IPS DF 6.9 (cell line): Measurements from ENCODE around the gene BTRC.
A peak's percentile ranks its signal among the peaks of the same experiment; 100 is the strongest.
"Not testable (repeated sequence)": the region's sequence is repeated elsewhere in the genome, so short reads cannot be mapped to it uniquely, and the experiment has no call there.

Source experiments
- DNase-seq: peaks from one replicate; pipeline ENCODE4 v3.0.0-alpha.2; 2013; ENCODE audit warnings: low read depth, low spot score
- H3K27ac ChIP-seq: one replicate; pipeline ENCODE4 v1.5.1; 2013; ENCODE audit warnings: low read length, control low read depth
- H3K27me3 ChIP-seq: 2 replicates; pipeline ENCODE4 v1.6.1; 2013; ENCODE audit warnings: mild to moderate bottlenecking, low read length; ENCODE audit not compliant: control insufficient read depth, insufficient read depth
- H3K36me3 ChIP-seq: 2 replicates; pipeline ENCODE4 v1.6.1; 2013; ENCODE audit warnings: low read length; ENCODE audit not compliant: control insufficient read depth, insufficient read depth
- H3K4me1 ChIP-seq: 2 replicates; pipeline ENCODE4 v1.6.1; 2013; ENCODE audit warnings: low read length; ENCODE audit not compliant: control insufficient read depth, insufficient read depth
- H3K4me3 ChIP-seq: 2 replicates; pipeline ENCODE4 v1.5.1; 2013; ENCODE audit warnings: mild to moderate bottlenecking, low read length
- H3K9me3 ChIP-seq: 2 replicates; pipeline ENCODE4 v1.6.1; 2013; ENCODE audit warnings: low read length, inconsistent platforms; ENCODE audit not compliant: control insufficient read depth, insufficient read depth
- WGBS: extraction: QIAGEN DNeasy Blood & Tissue Kit; methylation state at CpG from one replicate; pipeline ENCODE4 v1.1.7; 2013; ENCODE audit warnings: mixed read lengths, missing lambda C conversion rate; ENCODE audit not compliant: insufficient read length, insufficient coverage; 5-methylcytosine and 5-hydroxymethylcytosine counted together

The BTRC gene

DNA sequence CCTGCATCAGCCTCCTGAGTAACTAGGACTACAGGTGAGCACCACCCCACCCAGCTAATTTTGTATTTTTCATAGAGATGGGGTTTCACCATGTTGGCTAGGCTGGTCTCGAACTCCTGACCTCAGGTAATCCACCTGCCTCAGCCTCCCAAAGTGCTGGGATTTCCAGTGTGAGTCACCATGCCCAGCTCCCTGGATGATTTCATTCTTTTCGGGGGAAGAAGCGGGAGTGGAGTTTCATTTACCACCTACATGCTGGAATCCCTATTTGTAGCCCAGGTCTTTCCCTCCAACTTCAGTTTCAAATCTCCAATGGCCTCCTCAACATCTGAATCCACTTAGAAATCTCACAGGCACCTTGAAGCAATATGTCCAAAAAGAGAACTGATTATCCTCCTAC lies 2.9 kb upstream of the BTRC start:
- no peak for DNase-seq
- H3K4me3 ChIP-seq: no peak overlapping the region
- WGBS: no CpG with 5 or more reads among the region's 3 CpGs

GRCh38 chr10:101351477-101351876 lies 2.5 kb upstream of the BTRC start:
- no peak overlapping the region for H3K4me3 ChIP-seq
- H3K27me3 ChIP-seq: no peaks in the 10 kb centered on the region
- no peaks in the 10 kb centered on the region for H3K36me3 ChIP-seq
- no peak for DNase-seq
- no peak overlapping the region for H3K27ac ChIP-seq
- no peaks in the 10 kb centered on the region for H3K4me1 ChIP-seq
- H3K9me3 ChIP-seq: no peaks in the 10 kb centered on the region

More for the DNA sequence above, 2.9 kb upstream of the BTRC start:
- Histone ChIP-seq H3K36me3 (no peaks in the 10 kb centered on the region), H3K9me3 (no peaks in the 10 kb centered on the region), H3K4me1 (no peaks in the 10 kb centered on the region), H3K27me3 (no peaks in the 10 kb centered on the region), H3K27ac (no peak overlapping the region)

DNA sequence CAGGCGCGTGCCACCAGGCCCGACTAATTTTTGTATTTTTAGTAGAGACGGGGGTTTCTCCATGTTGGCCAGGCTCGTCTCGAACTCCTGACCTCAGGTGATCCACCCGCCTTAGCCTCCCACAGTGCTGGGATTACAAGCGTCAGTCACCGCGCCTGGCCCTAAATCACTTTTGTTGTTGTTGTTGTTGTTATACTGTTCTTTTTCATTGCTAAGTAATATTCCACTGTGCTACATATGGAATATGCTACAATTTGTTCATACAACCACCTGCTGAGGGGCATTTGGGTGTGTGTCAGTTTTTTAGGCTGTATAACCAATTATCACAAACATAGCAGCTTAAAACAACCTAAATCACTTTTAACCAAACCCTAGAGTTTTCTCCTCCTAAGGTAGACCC lies 1.1 kb upstream of the BTRC start:
- H3K27ac ChIP-seq, H3K4me1 ChIP-seq, H3K9me3 ChIP-seq, H3K27me3 ChIP-seq, H3K36me3 ChIP-seq, H3K4me3 ChIP-seq, DNase-seq: not testable (repeated sequence)
- no CpG with 5 or more reads among the region's 10 CpGs for WGBS

- Histone ChIP-seq H3K9me3 (no peaks in the 10 kb centered on the region), H3K36me3 (no peaks in the 10 kb centered on the region), H3K27ac (no peak overlapping the region), H3K27me3 (no peaks in the 10 kb centered on the region), H3K4me1 (no peaks in the 10 kb centered on the region), H3K4me3 (peak overlapping the region; percentile 97)
- peak; percentile 9 for DNase-seq
- WGBS: no CpG with 5 or more reads among the region's 29 CpGs
Observed at GRCh38 chr10:101354328-101355071, 535 bp downstream of the BTRC start.

- H3K27me3 ChIP-seq: no peaks in the 10 kb centered on the region
- peak overlapping the region; percentile 97; the same call in 1 of the 2 replicates for H3K4me3 ChIP-seq
- DNase-seq: no peak
- no peak overlapping the region for H3K27ac ChIP-seq
- H3K36me3 ChIP-seq: no peaks in the 10 kb centered on the region
- WGBS: no CpG with 5 or more reads among the region's 6 CpGs
- H3K4me1 ChIP-seq: no peaks in the 10 kb centered on the region
- no peaks in the 10 kb centered on the region for H3K9me3 ChIP-seq
Observed at GRCh38 chr10:101355072-101355706, 1.2 kb downstream of the BTRC start.

DNA sequence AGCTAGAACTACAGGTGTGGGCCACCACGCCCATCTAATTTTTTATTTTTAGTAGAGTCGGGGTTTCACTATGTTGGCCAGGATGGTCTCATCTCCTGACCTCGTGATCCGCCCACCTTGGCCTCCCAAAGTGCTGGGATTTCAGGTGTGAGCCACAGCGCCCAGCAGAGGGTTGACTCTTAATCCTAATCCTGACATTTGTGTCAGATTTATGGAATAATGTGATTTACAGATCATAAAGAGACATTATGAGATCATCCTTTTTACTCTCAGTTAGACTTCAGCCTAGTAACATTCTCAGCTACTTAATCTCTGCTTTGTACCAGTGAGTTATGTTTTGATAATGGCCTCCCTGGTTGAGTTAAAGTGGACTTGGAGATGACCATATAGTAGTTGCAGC lies 2.2 kb downstream of the BTRC start:
- H3K27ac ChIP-seq: no peak overlapping the region

DNA sequence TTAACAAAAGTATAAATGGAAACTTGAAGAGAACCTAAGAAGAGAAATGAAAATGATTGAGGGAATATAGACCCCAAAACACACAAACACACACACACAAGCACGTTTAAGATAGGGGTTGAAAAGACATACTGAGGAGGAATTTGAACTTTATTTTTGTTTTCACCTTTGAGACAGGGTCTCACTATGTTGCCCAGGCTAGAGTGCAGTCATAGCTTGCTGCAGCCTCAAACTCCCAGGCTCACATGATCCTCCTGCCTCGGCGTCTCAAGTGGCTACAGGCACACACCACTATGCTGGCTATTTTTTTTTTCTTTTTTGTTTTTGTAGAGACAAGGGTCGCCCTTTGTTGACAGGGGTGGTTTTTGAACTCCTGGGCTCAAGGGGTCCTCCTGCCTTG lies 4.0 kb downstream of the BTRC start:
- Histone ChIP-seq H3K27ac (no peak overlapping the region), H3K36me3 (no peaks in the 10 kb centered on the region), H3K4me3 (no peak overlapping the region), H3K4me1 (no peaks in the 10 kb centered on the region), H3K9me3 (no peaks in the 10 kb centered on the region), H3K27me3 (no peaks in the 10 kb centered on the region)
- no CpG with 5 or more reads among the region's 4 CpGs for WGBS
- no peak for DNase-seq

More for the DNA sequence above, 2.2 kb downstream of the BTRC start:
- no peak for DNase-seq
- H3K36me3 ChIP-seq: no peaks in the 10 kb centered on the region
- H3K4me1 ChIP-seq: no peaks in the 10 kb centered on the region
- H3K9me3 ChIP-seq: no peaks in the 10 kb centered on the region
- no CpG with 5 or more reads among the region's 5 CpGs for WGBS
- H3K27me3 ChIP-seq: no peaks in the 10 kb centered on the region
- H3K4me3 ChIP-seq: no peak overlapping the region

GRCh38 chr10:101358706-101359300 lies 4.8 kb downstream of the BTRC start:
- no CpG with 5 or more reads among the region's 5 CpGs for WGBS

GRCh38 chr10:101360090-101360489 lies 6.1 kb downstream of the BTRC start:
- H3K27me3 ChIP-seq, DNase-seq, H3K4me1 ChIP-seq, H3K27ac ChIP-seq, H3K9me3 ChIP-seq, H3K36me3 ChIP-seq, H3K4me3 ChIP-seq: not testable (repeated sequence)
- WGBS: no CpG with 5 or more reads among the region's 8 CpGs

More at GRCh38 chr10:101358706-101359300, 4.8 kb downstream of the BTRC start:
- no peaks in the 10 kb centered on the region for H3K4me1 ChIP-seq
- no peak for DNase-seq
- no peak overlapping the region for H3K27ac ChIP-seq
- H3K36me3 ChIP-seq: no peaks in the 10 kb centered on the region
- no peaks in the 10 kb centered on the region for H3K27me3 ChIP-seq
- H3K4me3 ChIP-seq: no peak overlapping the region
- H3K9me3 ChIP-seq: no peaks in the 10 kb centered on the region

DNA sequence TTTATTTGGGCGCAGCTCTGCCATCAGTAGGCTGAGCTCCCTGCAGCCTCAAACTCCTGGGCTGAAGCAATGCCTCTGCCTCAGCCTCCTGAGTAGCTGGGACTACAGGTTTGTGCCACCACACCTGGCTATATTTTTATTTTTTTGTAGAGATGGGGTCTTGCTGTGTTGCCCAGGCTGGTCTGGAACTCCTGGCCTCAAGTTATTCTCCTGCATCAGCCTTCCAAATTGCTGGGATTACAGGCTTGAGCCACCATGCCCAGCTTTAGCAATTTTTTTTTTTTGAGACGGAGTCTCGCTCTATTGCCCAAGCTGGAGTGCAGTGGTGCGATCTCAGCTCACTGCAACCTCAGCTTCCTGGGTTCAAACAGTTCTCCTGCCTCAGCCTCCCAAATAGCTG lies 6.9 kb downstream of the BTRC start:
- not testable (repeated sequence) for H3K4me1 ChIP-seq, H3K4me3 ChIP-seq, H3K27me3 ChIP-seq, H3K9me3 ChIP-seq, H3K27ac ChIP-seq, H3K36me3 ChIP-seq, DNase-seq
- no CpG with 5 or more reads among the region's 4 CpGs for WGBS
